ENCODE data around the gene ZEB1. TPM values are rescaled to one million over a fixed set of nuclear protein-coding genes. Genes with fewer than 3 reads are reported as not detected.
"Not testable (repeated sequence)": the region's sequence is repeated elsewhere in the genome, so short reads cannot be mapped to it uniquely, and the experiment has no call there.

The ZEB1 gene
- total RNA-seq, 1 experiment from 2014 or later, result 10.3 TPM

DNA sequence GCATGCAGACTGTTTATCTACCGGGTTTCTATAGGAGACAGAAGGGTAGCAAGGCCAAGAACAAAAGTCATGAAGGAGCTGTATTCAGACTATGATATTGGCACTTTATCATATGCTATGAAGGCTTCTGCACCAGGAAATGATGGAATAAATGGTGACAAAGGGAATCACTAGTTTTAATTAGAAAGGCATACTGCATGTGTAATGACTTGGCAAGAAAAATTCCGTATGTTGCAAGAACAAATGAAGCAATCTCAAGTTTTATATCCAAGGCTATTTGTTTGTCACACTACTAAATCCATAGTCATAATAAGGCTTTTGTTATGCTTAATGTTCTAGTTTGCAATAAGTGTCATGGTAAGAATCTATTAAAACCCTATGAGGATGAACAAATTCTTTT is 230.9 kb downstream of the ZEB1 start:
- Mint-ChIP-seq H3K27me3 (ENCODE audit: unreplicated experiment) (peaks cover 26% of the 10 kb centered on the region), H3K36me3 (ENCODE audit: insufficient read depth, unreplicated experiment) (no peaks in the 10 kb centered on the region), H3K9me3 (ENCODE audit: low read depth, unreplicated experiment) (peaks cover 9% of the 10 kb centered on the region), H3K27ac (ENCODE audit: unreplicated experiment) (no peak overlapping the region), H3K4me1 (ENCODE audit: low read depth, unreplicated experiment) (no peaks in the 10 kb centered on the region), H3K4me3 (ENCODE audit: low read depth, unreplicated experiment) (no peak overlapping the region)
- BruUV-seq (replicated peaks), result no TSS peak
- DNase-seq, result no peak
- TF ChIP-seq CTCF (IDR thresholded peaks at IDR 0.05; ENCODE audit: unreplicated experiment), result no peak
- intact Hi-C loops (cut with micrococcal nuclease; ENCODE audit: unreplicated experiment), result no loop called here
- CTCF ChIA-PET, result no interaction called here

- H3K36me3 Mint-ChIP-seq (ENCODE audit: insufficient read depth, unreplicated experiment), result no peaks in the 10 kb centered on the region
- no peak for DNase-seq
- no peak overlapping the region for H3K4me3 Mint-ChIP-seq (ENCODE audit: low read depth, unreplicated experiment)
- no TSS peak for BruUV-seq (replicated peaks)
- peaks cover 9% of the 10 kb centered on the region for H3K9me3 Mint-ChIP-seq (ENCODE audit: low read depth, unreplicated experiment)
- CTCF ChIA-PET, result no interaction called here
- intact Hi-C loops (cut with micrococcal nuclease; ENCODE audit: unreplicated experiment), result no loop called here
- no peak for TF ChIP-seq CTCF (IDR thresholded peaks at IDR 0.05; ENCODE audit: unreplicated experiment)
- H3K27ac Mint-ChIP-seq (ENCODE audit: unreplicated experiment), result no peak overlapping the region
- H3K27me3 Mint-ChIP-seq (ENCODE audit: unreplicated experiment), result peaks cover 61% of the 10 kb centered on the region
- no peaks in the 10 kb centered on the region for H3K4me1 Mint-ChIP-seq (ENCODE audit: low read depth, unreplicated experiment)
Observed at GRCh38 chr10:31554556-31554955, 235.5 kb downstream of the ZEB1 start.

DNA sequence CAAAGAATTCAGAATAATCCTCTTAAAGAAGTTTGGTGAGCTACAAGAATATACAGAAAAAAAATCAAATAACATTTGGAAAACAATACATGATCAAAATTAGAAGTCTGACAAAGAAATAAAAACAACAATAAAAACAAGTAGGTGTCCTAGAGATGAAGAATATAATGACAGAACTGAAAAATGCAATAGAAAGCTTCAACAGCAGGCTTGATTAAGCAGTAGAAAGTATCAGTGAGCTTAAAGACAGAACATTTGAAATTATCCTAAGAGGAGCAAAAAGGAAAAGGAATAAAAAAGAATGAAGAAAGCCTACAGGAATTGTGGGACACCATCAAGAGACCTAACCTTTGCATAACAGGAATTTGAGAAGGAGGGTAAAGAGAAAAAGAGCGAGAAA is 238.8 kb downstream of the ZEB1 start:
- Mint-ChIP-seq H3K36me3 (ENCODE audit: insufficient read depth, unreplicated experiment) (no peaks in the 10 kb centered on the region), H3K9me3 (ENCODE audit: low read depth, unreplicated experiment) (peaks cover 6% of the 10 kb centered on the region), H3K4me1 (ENCODE audit: low read depth, unreplicated experiment) (no peaks in the 10 kb centered on the region), H3K27ac (ENCODE audit: unreplicated experiment) (no peak overlapping the region), H3K4me3 (ENCODE audit: low read depth, unreplicated experiment) (no peak overlapping the region), H3K27me3 (ENCODE audit: unreplicated experiment) (peaks cover 57% of the 10 kb centered on the region)
- no TSS peak for BruUV-seq (replicated peaks)
- intact Hi-C loops (cut with micrococcal nuclease; ENCODE audit: unreplicated experiment), result no loop called here
- CTCF ChIA-PET, result interaction anchor here (1.0 kb wide), 1 partner anchor 259 kb away, joined by 3 read pairs; no protein-coding TSS in a partner anchor
- no peak for TF ChIP-seq CTCF (IDR thresholded peaks at IDR 0.05; ENCODE audit: unreplicated experiment)
- DNase-seq, result no peak

DNA sequence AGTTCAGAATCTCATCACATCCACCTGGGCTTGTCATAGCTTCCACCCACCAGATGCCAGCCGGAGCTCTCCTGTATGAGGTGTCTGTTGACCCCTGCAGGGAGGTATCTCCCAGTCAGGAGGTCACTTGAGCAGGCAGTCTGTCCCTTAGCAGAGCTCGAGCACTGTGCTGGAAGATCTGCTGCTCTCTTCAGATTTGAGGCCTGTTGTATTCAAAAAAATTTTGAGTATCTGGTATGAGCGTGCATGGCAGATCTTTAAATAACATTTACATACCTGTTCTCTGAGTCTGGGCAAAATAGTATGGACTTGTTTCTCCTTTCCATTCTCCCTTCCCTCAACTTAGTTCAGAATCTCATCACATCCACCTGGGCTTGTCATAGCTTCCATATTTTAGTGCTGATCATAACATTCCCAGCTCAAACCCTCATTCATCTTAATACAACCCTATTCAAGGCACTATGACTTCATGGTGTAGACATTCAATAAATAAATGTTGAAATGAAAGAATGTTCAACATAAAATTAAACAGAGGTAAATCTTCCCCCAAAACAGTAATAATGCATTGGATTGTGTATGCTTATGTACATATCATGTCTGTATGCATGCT is 249.3 kb downstream of the ZEB1 start:
- H3K27ac Mint-ChIP-seq (ENCODE audit: unreplicated experiment); DNase-seq; H3K36me3 Mint-ChIP-seq (ENCODE audit: insufficient read depth, unreplicated experiment); intact Hi-C loops (cut with micrococcal nuclease; ENCODE audit: unreplicated experiment); BruUV-seq (replicated peaks); CTCF ChIA-PET; H3K4me3 Mint-ChIP-seq (ENCODE audit: low read depth, unreplicated experiment); H3K9me3 Mint-ChIP-seq (ENCODE audit: low read depth, unreplicated experiment); H3K4me1 Mint-ChIP-seq (ENCODE audit: low read depth, unreplicated experiment): not testable (repeated sequence)
- peaks cover 57% of the 10 kb centered on the region for H3K27me3 Mint-ChIP-seq (ENCODE audit: unreplicated experiment)

GRCh38 chr10:31574577-31574976 is 255.6 kb downstream of the ZEB1 start:
- TF ChIP-seq CTCF (IDR thresholded peaks at IDR 0.05; ENCODE audit: unreplicated experiment), result no peak
- Mint-ChIP-seq H3K4me3 (ENCODE audit: low read depth, unreplicated experiment) (no peak overlapping the region), H3K36me3 (ENCODE audit: insufficient read depth, unreplicated experiment) (no peaks in the 10 kb centered on the region), H3K27ac (ENCODE audit: unreplicated experiment) (no peak overlapping the region), H3K4me1 (ENCODE audit: low read depth, unreplicated experiment) (no peaks in the 10 kb centered on the region), H3K27me3 (ENCODE audit: unreplicated experiment) (peaks cover 44% of the 10 kb centered on the region), H3K9me3 (ENCODE audit: low read depth, unreplicated experiment) (peaks cover 2% of the 10 kb centered on the region)
- intact Hi-C loops (cut with micrococcal nuclease; ENCODE audit: unreplicated experiment), result no loop called here
- DNase-seq, result no peak
- CTCF ChIA-PET, result interaction anchor here (0.6 kb wide), 1 partner anchor 598 kb away, joined by 3 read pairs; no protein-coding TSS in a partner anchor
- no TSS peak for BruUV-seq (replicated peaks)

Measured in Calu3 (cell line).